Measurements from ENCODE around the gene PYDC2.

PYDC2 gene

DNA sequence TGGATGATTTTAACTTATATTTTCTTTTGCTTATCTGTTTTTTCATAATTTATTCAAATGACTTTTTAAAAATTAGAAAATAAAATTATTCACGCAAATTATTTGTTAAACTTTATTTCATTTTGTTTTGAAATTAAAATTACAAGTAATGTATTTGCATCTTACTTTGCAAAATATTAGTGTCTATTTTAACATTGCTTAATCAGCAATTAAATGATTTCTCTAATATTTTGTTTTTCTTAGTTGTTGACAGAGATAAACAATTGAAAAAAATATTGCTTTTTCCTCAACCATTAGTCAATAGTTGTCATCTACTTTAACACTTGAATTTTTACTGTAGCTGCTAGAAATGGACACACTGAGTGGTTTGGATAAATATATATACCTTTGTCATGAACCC is 32.8 kb upstream of the PYDC2 start:
- H3K9ac ChIP-seq (ENCODE audit: low read length): no peak overlapping the region
- no peaks in the 10 kb centered on the region for H3K79me2 ChIP-seq (ENCODE audit: low read length)
- H2AFZ ChIP-seq (ENCODE audit: low read length): no peak overlapping the region
- no peaks in the 10 kb centered on the region for H3K36me3 ChIP-seq (replicated peaks; ENCODE audit: insufficient read depth, low read length)
- no peaks in the 10 kb centered on the region for H3K27me3 ChIP-seq (replicated peaks; ENCODE audit: insufficient read depth, low read length)
- TF ChIP-seq CTCF (IDR thresholded peaks at IDR 0.05; ENCODE audit: low read length) (no peak), EZH2phosphoT487 (IDR thresholded peaks at IDR 0.05; ENCODE audit: low read length) (no peak), EZH2 (optimal IDR thresholded peaks at IDR 0.05; ENCODE audit: low read depth, low read length) (no peak)
- no peaks in the 10 kb centered on the region for H3K9me2 ChIP-seq (replicated peaks; ENCODE audit: insufficient read depth, low read length)
- H3K4me2 ChIP-seq (ENCODE audit: low read depth, low read length): no peak overlapping the region
- no peak overlapping the region for H3K27ac ChIP-seq (ENCODE audit: low read length)
- DNase-seq: no peak
- H4K20me1 ChIP-seq (ENCODE audit: insufficient read depth, low read length): no peaks in the 10 kb centered on the region
- no peaks in the 10 kb centered on the region for H3K9me3 ChIP-seq (replicated peaks; ENCODE audit: insufficient read depth, low read length)
- no peaks in the 10 kb centered on the region for H3F3A ChIP-seq (ENCODE audit: insufficient read depth, low read length)
- H3K4me3 ChIP-seq (ENCODE audit: low read length): no peak overlapping the region
- no peaks in the 10 kb centered on the region for H3K4me1 ChIP-seq (ENCODE audit: low read length)

GRCh38 chr3:191430103-191430502 is 30.9 kb upstream of the PYDC2 start:
- H3K4me2 ChIP-seq (ENCODE audit: low read depth, low read length): no peak overlapping the region
- H3K9me2 ChIP-seq (replicated peaks; ENCODE audit: insufficient read depth, low read length): no peaks in the 10 kb centered on the region
- TF ChIP-seq EZH2 (optimal IDR thresholded peaks at IDR 0.05; ENCODE audit: low read depth, low read length): no peak
- no peak for TF ChIP-seq CTCF (IDR thresholded peaks at IDR 0.05; ENCODE audit: low read length)
- no peak for TF ChIP-seq EZH2phosphoT487 (IDR thresholded peaks at IDR 0.05; ENCODE audit: low read length)
- H3K9me3 ChIP-seq (replicated peaks; ENCODE audit: insufficient read depth, low read length): no peaks in the 10 kb centered on the region
- no peaks in the 10 kb centered on the region for H3K27me3 ChIP-seq (replicated peaks; ENCODE audit: insufficient read depth, low read length)
- H2AFZ ChIP-seq (ENCODE audit: low read length): no peak overlapping the region
- H3K79me2 ChIP-seq (ENCODE audit: low read length): no peaks in the 10 kb centered on the region
- H4K20me1 ChIP-seq (ENCODE audit: insufficient read depth, low read length): no peaks in the 10 kb centered on the region
- DNase-seq: no peak
- no peak overlapping the region for H3K4me3 ChIP-seq (ENCODE audit: low read length)
- no peaks in the 10 kb centered on the region for H3F3A ChIP-seq (ENCODE audit: insufficient read depth, low read length)
- H3K4me1 ChIP-seq (ENCODE audit: low read length): no peaks in the 10 kb centered on the region
- H3K9ac ChIP-seq (ENCODE audit: low read length): no peak overlapping the region
- no peaks in the 10 kb centered on the region for H3K36me3 ChIP-seq (replicated peaks; ENCODE audit: insufficient read depth, low read length)
- no peak overlapping the region for H3K27ac ChIP-seq (ENCODE audit: low read length)

DNA sequence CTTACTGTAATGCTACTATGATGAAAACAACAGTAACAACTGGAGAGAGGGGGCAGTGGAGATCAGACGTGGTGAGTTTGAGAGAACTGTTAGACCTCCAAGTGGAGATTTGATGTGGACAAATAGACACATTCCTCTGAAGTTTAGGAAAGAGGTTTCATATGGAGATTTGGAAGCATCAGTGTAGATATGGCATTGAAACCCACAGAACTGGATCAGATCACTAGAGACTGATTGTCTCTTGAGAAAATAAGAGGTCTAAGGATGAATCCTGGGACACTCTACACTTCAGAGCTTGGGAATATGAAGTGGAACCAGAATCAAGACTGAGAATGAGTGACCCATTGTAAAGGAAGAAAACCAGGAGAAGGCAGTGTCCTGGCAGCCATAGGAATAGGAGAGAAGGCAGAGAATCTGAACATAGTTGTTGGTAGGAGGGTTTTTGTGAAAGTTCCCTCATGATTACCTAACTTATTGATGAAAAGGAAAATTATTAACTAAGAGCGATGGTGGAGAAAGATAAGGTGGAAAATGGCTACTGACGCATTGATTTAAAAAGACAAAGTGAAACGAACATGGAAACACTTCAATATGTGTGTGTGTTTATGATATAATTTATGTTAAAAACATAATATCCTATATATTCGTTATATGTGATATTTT is 29.7 kb upstream of the PYDC2 start:
- DNase-seq: no peak
- H4K20me1 ChIP-seq (ENCODE audit: insufficient read depth, low read length): no peaks in the 10 kb centered on the region
- H3K4me3 ChIP-seq (ENCODE audit: low read length): no peak overlapping the region
- H3K4me1 ChIP-seq (ENCODE audit: low read length): no peaks in the 10 kb centered on the region
- H3K4me2 ChIP-seq (ENCODE audit: low read depth, low read length): no peak overlapping the region
- no peak overlapping the region for H3K9ac ChIP-seq (ENCODE audit: low read length)
- H3K36me3 ChIP-seq (replicated peaks; ENCODE audit: insufficient read depth, low read length): no peaks in the 10 kb centered on the region
- H3F3A ChIP-seq (ENCODE audit: insufficient read depth, low read length): no peaks in the 10 kb centered on the region
- H3K9me2 ChIP-seq (replicated peaks; ENCODE audit: insufficient read depth, low read length): no peaks in the 10 kb centered on the region
- H3K27me3 ChIP-seq (replicated peaks; ENCODE audit: insufficient read depth, low read length): no peaks in the 10 kb centered on the region
- H2AFZ ChIP-seq (ENCODE audit: low read length): no peak overlapping the region
- no peaks in the 10 kb centered on the region for H3K9me3 ChIP-seq (replicated peaks; ENCODE audit: insufficient read depth, low read length)
- H3K79me2 ChIP-seq (ENCODE audit: low read length): no peaks in the 10 kb centered on the region
- TF ChIP-seq EZH2 (optimal IDR thresholded peaks at IDR 0.05; ENCODE audit: low read depth, low read length): no peak
- TF ChIP-seq CTCF (IDR thresholded peaks at IDR 0.05; ENCODE audit: low read length): no peak
- no peak for TF ChIP-seq EZH2phosphoT487 (IDR thresholded peaks at IDR 0.05; ENCODE audit: low read length)
- H3K27ac ChIP-seq (ENCODE audit: low read length): no peak overlapping the region

Data from MM.1S (cell line).